GM21515 (cell line): ENCODE data around the gene PRR35.

Source experiments
- ATAC-seq: cut with Tn5 transposase; IDR thresholded peaks from one replicate; pipeline ENCODE4 v1.9.1; 2021; ENCODE audit not compliant: unreplicated experiment

Gene PRR35

DNA sequence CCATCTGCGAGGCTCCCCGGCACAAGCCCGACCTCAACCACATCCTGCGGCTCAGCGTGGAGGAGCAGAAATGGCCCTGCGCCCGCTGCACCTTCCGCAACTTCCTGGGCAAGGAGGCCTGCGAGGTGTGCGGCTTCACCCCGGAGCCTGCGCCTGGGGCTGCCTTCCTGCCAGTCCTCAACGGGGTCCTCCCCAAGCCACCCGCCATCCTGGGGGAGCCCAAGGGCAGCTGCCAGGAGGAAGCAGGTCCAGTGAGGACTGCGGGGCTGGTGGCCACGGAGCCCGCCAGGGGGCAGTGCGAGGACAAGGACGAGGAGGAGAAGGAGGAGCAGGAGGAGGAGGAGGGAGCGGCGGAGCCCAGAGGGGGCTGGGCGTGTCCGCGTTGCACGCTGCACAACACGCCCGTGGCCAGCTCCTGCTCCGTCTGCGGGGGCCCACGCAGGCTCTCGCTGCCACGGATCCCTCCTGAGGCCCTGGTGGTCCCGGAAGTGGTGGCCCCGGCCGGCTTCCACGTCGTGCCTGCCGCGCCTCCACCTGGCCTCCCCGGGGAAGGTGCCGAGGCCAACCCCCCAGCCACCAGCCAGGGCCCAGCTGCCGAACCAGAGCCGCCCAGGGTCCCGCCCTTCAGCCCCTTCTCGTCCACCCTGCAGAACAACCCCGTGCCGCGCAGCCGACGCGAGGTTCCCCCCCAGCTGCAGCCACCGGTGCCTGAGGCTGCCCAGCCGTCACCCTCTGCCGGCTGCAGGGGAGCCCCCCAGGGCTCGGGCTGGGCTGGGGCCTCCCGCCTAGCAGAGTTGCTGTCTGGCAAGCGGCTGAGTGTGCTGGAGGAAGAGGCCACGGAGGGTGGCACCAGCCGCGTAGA, 13.1 kb upstream of the PRR35 start:
- no peak for ATAC-seq

DNA sequence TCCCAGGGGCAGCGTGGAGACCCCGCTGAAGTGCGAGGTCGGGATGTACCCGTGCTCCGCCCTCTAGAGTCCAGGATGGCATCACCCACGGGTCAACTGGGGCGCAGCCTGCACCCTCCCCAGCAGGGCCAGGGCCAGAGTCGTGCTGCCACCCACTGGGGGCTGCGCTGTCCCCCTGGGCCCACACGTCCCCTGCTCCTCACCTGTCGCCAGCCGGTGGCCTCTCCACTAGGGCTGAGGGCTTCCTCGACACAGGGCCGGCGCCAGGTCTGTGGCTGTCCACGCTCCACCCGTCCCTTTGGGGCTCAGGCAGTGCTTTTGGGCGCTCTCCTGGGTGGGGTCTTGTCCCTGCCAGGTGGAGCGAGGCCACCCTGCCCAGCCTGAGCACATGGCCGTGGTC, 11.6 kb upstream of the PRR35 start:
- ATAC-seq = no peak

DNA sequence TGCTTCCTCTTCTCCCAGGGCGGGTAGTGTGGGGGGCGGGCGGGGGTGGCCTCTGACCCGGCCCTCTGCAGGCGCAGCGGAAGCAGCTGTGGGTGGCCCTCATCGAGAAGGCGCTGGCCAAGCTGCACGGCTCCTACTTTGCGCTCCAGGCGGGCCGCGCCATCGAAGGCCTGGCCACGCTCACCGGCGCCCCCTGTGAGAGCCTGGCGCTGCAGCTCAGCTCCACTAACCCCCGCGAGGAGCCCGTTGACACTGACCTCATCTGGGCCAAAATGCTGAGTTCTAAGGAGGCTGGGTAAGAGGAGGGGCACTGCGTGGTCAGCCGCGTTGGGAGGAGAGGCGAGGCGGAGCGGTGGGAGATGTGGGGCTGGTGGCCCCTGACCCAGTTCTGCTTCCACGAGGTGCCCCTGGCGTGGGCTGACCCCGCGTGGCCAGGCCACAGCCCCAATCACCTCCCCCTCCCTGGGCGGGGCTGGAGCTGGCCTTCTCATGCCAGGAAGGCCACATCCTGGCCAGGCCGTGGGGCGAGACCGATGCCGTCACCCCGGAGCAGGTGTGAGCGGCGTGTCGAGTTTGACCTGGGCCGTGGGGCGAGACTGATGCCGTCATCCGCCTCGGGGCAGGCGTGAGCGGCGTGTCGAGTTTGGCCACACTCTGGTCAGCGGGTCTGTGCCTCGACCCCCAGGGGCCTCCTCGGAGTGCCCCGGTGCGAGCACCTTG, 10.5 kb upstream of the PRR35 start:
- ATAC-seq = no peak

DNA sequence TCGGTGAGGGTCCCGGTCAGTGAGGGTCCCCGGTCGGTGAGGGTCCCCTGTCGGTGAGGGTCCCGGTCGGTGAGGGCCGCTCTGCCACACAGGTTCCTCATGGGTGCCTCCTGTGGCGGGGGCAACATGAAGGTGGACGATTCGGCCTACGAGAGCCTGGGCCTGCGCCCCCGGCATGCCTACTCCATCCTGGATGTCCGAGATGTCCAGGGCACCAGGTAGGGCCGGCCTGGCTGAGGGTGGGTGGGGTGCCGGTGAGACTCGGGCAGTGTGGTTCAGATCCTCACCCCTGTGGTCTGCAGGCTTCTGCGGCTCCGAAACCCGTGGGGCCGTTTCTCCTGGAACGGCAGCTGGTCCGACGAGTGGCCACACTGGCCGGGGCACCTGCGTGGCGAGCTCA, 9.0 kb upstream of the PRR35 start:
- no peak for ATAC-seq

DNA sequence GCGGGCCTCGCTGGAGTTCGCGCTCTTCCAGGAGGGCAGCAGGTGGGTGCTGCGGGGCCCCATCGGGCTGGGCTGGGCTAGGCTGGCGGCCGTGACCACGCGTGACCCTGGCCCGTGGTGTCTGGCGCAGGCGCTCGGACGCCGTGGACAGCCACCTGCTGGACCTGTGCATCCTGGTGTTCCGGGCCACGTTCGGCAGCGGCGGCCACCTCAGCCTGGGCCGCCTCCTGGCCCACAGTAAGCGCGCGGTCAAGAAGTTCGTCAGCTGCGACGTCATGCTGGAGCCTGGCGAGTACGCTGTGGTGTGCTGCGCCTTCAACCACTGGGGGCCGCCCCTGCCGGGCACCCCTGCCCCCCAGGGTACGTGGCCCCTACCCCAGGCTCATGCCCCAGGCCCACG, 8.0 kb upstream of the PRR35 start:
- ATAC-seq = no peak

DNA sequence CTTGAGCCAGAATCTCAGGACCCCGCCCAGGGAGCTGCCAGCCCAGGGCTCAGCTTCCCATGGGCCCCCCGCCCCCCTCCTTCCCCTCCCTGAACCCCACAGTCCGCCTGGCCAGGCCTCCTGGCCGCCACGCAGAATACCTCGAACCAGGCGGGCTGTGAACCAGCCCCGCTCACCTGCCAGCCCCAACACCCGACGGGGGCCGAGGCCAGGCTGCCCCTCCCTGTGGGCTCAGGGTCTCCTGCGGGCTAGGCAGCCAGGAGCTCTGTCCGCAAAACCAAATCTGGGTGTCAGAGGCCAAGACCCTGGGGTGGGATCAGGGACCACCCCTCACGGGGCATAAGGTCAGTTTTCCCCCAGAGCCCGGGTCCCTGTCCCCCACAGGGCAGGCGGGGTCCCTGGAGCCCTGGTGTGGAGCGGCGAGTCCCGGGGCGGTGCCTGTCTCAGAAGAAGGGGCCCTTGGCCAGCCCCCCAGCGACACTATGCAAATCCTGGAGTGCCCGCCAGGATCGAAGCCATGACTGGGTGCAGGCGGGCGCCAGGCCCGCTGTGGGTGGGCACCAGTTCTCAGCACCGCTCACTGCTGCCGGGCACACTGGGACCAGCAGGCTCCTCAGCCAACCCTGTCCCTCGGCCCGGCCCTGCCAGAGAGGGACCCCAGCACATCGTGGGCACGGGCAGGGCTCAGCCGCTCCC, 6.4 kb upstream of the PRR35 start:
- no peak for ATAC-seq

DNA sequence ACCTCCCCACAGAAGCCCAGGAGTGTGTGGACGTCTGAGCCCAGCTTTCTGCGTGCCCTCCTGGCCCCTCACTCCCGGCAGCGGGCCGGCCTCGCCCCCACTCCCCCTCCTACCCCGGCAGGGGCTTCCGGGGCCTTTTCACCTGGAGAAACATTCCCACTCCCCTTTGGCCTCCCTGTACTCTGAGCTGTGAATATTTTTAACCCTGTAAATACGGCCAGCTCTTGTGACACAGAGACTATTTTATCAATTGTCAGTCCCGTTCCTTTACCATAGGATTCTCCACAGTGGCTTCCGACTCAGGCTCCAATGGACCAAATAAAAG, 5.9 kb upstream of the PRR35 start:
- ATAC-seq = no peak

DNA sequence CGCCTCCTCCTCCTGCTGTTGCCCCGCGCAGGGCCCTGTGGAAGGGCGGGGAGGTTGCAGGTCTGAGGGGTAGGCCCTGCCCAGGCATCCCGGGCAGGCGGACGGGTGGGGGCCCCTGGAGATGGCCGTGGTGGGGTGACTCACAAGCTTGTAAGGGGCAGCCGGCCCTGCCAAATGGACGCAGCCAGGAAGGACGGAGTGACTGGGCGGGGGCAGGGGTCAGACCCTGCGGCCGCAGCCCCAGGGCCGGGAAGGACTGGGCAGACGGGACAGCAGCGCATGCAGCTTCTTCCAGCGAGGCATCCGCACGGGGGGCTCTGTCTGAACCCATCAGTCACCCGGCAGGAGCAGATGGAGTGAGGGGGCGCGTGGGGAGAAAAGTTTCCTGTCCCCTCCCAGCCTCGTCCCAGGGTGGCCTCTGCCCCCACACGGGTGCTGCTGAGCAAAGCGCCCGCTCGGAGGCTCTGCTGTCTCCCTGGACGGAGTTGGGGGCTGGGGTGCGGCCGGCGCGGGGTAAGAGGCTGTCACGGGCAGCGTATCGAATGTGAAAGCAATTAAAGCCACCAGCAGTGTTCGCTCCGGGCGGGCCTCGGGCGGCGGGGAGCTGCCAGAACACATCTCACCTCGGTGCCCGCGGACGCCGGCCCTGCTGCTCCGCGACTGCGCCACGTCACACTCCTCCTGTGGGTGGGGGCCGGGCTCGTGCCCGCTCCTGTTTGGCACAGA, 5.4 kb upstream of the PRR35 start:
- no peak for ATAC-seq

DNA sequence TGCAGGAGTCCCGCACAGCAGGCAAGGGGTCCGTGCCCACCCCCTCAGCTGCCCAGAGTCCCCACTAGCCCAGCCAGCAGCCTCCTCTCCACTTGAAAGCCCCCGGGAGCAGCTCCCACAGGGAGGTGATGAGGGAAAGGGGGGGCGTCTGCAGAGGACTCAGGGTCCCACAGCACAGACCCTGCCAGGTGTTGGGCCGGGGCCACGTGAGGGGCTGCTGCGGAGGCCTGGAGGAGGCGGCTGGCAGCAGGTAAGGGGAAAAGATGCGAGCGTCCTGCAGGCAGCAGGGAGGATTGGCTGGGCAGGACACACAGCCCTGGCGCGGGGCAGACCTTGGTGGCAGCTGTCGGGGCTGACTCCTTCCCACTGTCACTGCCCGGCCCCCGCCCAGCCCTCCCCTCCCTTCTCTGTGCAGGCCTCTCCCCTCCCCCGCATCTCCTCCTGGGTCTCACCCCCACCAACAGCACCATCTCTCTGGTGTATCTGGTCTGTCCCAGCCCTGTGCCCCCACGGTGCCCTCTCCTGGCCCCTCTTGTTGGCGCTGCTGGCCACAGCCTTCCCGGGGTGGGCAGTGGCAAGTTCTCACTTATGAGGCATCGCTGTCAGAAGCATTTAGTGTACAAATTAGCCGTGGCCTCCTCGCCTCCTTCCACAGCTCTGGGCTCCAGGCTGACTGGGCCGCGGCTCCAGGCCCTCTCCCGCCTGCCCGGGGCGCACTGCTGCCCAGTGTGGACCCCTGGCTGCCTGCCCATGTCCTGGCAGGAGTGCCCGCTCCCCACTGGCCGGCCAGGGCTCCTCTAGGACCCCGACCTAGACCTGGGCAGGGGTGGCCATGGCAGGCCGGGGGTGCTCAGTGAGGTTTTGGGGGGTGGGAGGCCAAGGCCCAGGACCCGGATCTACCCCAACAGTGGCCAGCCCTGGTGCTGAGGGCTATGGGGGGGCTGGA, 4.4 kb upstream of the PRR35 start:
- ATAC-seq = no peak

DNA sequence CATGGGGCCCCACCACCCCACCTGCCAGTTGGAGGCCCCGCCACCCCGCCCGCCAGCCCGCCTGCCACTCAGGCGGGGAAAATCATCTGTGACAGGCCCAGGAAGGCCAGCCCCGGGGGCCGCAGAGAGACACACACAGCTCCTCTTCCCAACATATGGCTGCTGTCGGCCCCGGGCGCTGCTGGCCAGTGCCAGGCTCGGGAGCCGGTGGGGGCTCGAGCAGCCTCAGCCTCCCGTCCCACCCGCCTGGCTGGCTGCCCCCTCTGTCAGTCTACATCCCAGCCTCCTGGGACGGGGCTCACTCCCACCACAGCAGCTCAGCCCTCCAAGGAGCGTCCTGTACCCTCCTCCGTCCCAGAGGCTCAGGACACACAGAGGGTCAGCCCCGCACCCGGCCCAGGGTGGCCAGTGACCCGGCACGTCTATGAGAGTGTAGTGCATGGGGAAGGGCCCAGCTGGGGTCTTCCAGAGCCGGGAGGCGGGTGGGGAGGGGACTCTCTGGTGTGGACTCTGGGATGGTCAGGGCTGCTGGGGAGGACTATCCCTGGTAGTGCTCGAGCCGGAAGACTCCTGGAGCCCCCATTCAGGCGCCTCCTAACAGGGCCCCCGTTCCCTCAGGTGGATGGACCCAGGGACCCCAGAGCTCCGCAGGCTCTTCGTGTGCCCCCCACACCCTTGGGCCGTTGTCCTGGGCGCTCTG, 3.6 kb upstream of the PRR35 start:
- ATAC-seq = no peak

DNA sequence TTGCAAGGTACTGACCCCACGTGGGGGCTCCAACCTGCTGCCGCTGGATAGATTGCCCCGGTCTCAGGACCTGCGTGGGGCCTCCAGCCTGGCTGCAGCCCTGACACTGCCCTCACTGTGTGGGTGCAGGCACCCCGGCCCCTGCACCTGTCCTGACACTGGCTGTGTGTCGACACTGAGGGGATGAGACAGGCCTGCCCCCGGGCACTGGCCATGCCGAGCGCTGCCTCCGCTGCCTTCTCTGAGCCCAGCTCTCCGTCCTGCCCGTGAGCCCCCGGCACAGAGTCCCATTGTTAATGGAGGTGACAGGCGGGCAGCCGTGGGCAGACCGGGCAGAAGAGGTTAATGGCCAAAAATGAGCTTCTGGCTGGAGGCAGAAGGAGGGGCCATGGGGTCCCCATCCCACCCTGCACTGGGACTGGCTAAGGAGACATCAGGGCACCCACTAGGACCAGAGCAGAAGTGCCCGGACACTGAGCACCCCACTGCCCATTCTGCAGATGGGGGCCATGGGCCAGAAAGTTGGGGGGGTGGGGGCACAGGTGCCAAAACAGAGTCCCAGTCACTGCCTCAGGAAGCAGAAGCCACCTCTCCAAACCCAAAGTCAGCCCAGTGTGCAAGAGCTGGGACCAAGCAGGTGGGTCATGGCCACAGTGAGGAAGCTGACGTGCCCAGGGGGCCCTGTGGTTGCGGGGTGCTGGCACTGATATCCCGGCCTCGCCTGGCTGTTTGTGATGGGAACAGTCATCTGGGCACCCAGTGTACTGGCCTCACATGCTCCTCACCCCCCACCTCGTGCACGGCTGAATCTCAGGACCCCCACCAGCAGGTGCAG, 2.5 kb upstream of the PRR35 start:
- ATAC-seq = no peak

DNA sequence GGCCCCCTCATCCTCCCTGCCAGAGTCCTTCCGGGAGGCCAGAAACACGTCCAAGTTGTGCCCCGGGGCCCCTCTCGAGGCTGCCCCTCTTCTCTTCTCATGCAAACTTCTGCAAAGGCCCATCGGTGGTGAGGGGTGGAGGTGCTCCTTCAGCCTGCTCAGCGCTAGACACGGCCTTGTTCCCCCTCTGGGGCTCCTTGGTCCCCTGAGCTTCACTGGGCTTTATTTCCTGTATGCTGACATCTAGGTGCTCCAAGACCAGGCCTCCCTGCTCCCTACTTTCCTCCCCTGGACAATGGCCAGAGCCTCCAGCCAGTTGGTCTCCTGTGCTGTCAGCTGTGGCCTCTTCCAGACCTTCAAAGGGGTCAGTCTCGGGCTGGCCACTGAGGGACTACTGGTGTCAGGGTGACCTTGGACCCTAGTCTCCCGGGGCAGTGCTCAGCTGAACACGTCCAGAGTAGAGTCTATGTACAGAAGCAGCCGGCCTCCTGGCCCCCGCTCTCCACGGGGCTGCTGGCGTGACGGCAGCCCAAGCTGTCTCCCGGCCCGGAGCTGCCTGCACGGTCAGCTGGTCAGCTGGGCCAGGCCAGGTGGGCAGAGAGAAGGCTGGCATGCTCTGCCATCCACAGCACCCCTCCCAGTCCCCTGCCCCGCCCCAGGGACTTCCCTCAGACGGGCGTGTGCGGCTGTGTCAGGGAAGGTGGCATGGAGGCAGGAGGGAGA, 1.7 kb upstream of the PRR35 start:
- ATAC-seq = no peak

DNA sequence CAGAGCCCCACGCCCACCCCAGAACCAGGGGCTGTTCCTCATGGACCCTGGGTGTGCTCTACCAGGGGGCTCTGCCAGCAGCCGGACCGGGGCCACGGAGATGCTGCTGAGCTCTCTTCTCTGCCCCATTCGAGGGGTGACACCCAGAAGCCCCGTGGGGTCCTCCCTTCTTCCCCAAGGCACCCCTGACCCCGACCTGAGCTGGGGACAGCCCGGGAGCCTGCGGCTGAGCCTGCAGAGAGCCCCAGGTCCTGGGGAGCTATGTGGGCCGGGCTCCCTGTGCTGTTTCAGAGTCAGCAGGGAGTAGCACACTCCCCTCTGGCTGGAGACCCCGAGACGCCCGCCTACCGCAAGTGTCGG, 1.2 kb upstream of the PRR35 start:
- ATAC-seq = no peak

DNA sequence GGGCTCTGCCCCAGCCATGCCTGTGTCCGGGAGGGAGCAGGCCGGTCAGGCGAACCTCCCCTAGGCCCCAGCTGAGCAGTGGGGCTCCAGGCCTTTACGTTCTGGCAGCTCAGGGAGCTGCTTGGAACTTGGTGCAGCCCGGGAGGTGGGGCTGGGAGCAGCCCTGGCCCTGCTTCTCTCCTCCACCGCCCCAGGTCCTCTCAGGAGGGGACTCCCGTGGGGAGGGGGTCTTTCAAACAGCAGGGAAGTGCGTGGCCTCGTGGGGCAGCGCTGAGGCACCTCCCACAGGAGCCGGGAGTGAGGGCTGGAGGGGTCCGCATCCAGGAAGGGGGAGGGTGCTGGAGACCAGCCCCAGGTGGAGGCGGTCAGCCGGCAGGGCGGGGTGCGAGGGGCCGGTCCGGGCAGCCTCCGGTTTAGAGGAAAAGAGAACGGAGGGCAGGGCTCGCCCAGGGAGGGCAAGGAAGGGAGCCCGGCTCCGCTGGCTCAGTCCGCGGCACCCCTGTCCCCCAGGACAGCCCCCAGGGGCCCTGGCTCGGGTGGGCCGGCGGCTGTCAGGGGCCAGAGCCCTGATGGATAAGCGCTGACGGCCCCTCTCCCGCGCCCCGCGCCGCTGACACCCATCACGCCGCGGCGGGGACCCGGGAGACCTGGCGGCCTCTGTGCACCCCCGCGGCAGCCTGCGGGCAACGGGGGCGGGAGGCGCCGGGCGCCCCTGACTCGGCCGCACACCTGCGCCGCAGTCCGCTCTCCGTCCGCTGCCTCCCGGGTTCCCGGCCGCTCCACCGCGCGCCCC, 587 bp upstream of the PRR35 start:
- no peak for ATAC-seq

DNA sequence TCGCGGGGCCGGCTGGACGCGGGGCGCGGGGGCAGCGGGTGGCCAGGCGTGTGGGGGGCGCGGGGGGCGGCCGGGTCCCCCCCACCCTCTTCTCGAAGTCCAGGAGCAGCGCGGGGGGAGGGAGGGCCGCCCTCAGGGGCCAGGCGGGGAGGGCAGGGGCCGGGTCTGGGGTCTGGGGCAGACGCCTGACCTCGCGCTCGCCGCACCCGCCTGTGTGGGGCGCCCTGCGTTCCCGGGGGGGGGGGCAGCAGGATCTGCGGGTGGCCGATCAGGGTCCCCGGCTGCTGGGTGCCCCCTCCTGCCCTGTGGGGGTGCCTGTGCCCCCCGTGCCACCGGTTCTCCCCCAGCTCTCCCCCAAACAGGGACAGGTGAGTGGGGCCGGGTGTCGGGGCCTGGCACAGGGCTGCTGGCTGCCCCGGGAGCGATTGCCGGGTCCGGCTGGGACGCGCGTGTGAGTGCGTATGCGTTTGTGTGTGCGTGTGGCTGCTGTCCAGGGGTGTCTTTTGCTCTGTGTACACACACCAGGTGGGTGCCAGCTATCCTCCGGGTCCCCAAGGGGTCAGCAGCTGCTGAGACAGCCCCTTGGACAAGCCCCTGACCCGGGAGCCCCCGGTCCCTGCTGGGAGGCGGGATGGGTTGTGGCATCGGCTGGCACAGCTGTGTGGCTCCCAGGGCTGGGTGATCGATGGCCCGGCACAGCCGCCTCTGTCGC, 663 bp downstream of the PRR35 start:
- no peak for ATAC-seq

DNA sequence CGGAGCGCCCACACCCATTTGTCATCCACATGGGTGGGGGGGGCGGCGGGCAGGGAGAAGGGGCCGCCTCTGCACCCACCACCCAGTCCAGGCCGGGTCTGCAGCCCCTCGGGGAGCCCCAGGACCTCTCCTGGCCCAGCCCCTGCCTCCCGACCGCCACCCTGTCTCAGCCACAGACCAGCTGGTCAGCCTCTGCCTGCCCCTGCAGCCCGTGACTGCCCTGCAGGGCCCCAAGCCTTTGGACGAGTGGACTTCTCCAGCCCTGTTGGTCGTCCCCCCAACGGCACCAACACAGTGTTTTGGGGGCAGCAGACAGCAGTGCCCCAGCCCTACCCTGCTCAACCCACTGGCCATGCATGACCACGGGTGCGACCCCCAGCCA, 1.2 kb downstream of the PRR35 start:
- no peak for ATAC-seq
